GM19395 (cell line): Measurements from ENCODE around the gene GLT1D1.
"Not testable (repeated sequence)": the region's sequence is repeated elsewhere in the genome, so short reads cannot be mapped to it uniquely, and the experiment has no call there.

ENCODE experiments used
- ATAC-seq: cut with Tn5 transposase; IDR thresholded peaks from one replicate; pipeline ENCODE4 v1.9.1; 2021; ENCODE audit warnings: mild to moderate bottlenecking, moderate library complexity; ENCODE audit not compliant: unreplicated experiment

The GLT1D1 gene

DNA sequence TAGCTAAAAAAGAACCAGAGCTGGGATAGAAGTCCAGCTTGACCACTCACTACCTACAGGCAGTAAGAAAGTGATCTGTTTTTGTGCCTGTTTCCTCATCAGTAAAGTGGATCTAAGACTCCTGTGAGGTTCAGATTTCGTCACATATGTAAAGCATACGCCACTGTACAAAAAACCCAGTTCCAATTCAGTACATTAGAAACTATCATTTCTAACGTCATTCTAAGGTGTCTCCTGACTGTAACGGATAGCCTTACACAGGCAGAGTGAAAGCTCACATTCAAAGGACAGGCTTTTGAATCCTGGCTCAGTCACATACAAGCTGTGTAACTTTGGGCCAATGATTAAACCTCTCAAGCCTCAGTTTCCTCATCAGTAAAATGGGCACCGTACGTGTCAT lies 33.0 kb upstream of the GLT1D1 start:
- no peak for ATAC-seq

DNA sequence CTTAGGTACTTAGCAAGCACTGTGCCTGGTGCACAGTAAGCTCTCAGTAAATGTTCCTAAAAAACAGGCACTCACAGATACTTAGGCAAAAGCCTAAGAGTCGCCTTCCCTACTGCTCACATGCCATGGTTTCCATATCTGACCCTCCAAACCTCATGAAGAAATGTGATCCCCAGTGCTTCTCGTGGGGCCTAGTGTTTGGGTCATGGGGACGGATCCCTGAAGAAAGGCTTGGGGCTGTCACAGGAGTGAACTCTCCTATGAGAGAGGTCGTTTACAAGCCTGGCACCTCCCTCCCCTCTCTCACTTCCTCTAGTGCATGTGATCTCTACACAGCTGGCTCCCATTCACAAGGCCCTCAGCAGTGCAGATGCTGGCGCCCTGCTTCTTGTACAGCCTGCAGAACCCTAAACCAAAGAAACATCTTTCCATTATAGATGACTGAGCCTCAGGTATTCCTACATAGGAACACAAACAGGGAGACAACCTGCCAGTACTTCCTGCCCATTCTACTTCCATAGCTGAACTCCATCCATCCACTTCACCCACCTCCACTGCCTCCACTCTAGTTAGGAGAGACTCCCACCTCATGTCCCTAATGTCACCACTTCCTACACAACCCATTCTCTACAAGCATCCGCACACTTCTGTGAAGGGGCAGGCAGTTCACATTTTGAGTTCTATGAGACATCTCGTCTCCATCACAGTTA lies 32.4 kb upstream of the GLT1D1 start:
- peak; percentile 65 for ATAC-seq

DNA sequence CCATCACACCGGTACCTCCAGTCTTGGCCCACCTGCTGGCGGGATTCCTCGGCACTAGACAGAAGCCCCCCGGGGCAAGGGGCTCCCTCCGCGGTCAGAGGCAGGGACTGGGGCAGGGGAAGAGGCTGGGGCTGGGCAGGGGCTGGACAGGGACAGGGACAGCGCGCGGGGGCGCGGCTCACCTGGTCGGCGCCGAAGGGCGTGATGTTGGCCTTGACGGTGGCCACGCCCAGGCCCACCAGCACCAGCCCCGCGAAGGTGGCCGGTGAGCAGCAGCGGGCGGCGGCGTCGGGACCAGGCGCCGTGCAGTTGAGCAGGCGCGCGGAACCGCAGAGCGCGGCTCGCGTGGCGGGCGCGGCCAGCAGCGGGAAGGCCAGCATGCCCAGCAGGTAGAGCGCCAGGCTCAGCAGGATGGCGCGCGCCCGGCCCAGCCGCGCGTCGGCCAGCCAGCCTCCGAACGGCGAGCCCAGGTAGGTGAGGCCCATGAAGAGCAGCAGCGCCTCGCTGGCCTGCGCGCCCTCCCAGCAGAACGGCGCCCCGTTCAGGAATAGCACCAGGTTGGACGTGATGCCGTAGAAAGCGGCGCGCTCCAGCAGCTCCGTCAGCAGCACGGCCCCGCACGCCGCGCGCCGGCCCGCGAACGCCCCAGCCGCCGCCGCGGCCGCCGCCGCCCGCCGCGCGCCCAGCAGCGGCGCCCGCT lies 29.9 kb upstream of the GLT1D1 start:
- peak; percentile 15 for ATAC-seq

DNA sequence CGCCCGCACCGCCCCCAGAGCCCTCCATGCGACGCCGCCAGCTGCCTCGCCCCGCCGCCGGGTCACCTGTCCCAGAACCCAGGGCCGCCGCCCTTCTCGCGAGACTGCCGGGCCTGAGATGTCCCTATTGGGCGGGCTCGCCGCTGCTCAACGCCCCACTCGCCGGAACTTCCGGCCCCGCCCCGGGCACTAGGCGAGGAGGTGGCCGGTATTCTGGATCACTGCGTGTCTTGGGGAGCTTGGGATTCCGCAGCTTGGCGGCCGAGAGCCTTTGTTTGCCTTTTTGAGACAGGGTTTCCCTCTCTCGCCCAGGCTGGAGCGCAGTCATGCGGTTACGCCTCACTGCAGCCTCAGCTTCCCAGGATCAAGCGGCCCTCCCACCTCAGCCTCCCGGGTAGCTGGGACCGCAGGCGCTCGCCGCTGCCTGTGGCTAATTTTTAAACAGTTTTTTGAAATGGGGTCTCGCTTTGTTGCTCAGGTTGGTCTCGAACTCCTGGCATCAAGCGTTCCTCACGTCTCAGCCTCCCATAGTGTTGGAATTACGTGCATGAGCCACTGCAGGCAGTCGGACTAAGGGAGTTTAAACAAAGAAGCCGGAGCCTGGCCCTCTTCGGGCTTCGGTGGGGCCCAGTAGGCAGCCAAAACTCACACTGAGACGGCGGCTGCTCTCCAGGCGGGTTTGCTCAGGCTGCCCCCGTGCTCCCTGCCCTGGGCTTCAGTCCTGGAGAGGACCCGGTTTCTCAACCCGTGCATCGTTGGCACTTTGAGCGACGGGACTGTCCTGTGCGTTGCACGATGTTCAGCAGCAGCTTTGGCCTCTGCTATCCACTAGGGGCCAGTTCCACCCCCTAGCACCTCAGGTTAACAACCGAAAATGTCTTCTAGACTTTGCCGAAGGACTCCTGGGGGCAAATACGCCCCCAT lies 29.1 kb upstream of the GLT1D1 start, which contains the start of gene SLC15A4:
TSS of gene SLC15A4 (minus strand) at position 43 of the 924 bp plus-strand sequence. CDS start at position 28, 15 bp downstream.
- ATAC-seq: peak; percentile 74

DNA sequence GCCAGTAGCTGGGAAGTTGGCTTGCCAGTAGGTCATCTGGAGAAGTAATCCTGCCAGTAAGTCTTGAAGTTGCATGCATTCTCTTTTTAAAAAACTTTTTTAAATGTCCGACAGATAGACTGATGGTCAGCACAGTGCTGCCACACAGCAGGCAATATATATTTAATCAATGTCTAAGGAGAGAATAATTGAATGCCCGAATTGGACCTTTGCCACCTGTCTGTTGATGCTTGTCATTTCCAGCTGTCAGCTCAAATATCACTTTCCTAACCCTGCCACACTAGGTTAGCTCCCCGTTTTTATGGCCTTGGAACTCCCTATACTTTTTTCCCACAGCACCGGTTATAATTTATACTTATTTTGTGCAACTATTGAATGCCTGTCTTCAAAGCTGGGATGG lies 27.4 kb upstream of the GLT1D1 start:
- ATAC-seq: no peak

DNA sequence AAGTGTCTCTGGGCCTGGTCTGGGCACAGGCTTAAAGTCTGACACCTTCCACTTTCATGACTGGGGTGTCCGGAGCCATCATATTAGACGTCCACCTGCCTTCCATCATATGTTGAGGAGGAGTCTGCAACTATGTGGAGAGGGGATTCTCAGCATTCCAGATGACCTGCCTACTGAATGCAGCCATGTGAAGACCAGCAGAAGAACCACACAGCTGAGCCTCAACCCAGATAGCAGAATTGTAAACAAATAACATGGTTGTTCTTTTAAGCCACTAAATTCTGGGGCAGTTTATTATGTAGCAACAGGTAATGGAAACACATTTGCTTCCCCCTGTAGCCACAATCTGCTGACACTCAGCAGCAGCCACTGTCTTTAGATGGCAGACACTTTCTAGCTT lies 25.6 kb upstream of the GLT1D1 start:
- no peak for ATAC-seq

DNA sequence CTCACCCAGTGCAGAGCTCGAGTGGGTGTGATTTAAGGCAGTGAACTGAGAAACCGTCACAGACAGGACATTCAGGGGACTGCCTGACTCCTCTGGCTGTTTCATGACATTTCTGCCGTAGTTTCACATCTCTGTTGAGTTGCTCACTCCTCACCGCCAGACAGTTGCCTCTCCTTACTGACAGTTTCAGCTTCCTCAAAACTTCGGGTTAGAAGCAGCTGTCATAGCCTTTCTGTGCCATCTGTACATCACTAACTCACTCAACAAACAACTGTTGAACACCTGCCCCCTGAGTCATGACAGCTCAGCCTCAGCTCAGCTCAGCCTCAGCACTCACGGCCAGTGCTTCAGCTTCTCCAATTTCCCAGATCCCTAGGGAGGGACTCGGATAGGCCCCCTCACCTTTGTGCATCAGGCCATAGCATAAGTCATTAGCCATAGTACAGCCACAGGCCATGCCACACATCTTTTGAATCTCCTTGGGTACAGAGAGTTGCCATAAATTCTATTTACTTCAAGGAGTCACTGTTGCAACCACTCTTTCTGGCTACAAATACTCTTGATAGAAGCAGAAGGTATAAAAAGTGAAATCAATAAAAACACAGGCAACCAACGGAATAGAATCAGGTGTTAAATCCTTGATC lies 23.3 kb upstream of the GLT1D1 start:
- peak; percentile 88 for ATAC-seq

DNA sequence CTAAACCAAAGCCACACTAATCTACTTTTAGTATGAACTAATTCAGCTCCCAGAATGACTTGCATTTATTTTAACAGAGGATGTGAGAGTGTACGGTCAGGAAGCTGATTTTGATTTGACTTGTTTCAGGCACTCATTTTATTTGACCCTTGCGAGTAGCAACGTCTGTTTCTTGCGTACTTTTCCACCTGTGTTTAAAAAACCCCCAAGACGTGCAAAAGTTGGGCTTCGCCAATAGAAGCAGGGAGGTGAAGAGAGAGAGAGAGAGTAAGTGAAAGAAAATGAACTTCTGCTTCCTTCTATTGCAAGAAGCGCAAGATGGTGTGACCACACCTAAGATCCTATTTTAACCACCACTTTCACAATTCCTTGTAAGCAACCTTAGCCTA lies 22.8 kb upstream of the GLT1D1 start:
- ATAC-seq: peak; percentile 65

DNA sequence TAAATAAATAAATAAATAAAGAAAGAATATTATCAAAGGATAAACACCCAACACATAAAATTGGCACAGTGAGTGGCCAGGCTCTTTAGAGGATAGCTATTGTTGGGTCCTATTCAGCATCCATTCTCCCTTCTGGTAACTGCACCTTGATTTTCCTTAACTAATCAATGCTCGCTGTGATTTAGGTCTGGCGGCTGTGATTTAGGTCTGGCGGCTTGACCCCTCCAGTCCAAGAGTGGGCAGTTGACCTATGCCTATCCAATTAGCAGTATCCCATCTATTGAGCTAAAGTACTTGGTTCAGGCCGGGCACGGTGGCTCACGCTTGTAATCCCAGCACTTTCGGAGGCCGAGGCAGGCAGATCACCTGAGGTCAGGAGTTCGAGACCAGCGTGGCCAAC lies 19.9 kb upstream of the GLT1D1 start:
- no peak for ATAC-seq

DNA sequence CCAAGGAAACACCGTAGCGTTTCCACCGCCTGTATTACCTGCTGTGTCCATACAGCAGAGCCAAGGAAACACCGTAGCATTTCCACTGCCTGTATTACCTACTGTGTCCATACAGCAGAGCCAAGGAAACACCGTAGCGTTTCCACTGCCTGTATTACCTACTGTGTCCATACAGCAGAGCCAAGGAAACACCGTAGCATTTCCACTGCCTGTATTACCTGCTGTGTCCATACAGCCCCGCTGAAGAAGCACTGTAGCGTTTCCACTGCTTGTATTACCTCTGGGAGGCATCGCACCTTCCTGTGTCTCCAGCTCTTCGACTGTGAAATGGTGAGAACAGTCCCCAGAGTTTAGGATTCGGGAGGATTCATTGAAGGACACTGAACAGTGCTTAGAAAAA lies 13.4 kb upstream of the GLT1D1 start:
- not testable (repeated sequence) for ATAC-seq

DNA sequence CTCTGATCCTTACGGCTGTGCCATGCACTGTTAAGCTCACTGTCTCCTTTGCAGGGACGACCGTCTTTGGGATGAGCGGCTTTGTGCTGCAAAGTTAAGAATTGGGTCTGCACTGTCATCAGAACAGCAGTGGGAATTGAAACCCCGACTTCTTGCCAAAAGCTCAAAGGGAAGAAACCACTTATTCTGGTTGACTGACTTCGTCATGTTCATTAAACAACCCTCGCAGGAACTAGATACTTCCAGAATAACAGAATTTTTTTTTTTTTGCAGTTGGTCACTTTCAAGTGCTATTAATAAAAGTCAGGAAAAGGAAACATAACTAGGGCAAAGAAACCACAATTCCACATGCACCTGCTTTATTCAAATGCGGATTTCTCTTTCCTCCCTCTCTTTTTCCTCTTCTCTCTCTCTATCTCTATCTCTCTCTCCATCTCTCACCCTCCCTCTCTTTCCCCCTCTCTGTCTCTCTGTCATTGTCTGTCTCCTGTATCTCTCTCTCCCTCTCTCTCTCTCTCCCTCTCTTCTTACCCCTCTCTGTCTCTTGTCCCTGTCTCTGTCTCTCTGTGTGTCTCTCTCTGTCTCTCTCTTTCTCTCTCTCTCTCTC lies 12.3 kb upstream of the GLT1D1 start:
- ATAC-seq: peak; percentile 79

DNA sequence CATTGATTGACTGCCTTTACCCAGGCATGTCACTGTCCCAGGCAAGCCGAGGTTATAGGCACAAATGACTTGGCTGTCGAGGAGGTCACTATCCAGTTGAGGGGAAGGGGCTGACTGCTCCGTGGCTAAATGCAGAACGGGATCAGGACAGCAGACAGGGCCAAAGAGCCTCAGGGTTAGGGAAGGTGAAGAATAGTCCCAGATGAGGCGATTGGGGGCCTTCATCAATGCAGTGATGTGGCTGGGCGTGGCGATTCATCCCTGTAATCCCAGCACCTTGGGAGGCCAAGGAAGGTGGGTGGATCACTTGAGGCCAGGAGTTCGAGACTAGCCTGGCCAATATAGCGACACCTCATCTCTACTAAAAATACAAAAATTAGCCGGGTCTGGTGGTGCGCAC lies 10.7 kb upstream of the GLT1D1 start:
- ATAC-seq: no peak

DNA sequence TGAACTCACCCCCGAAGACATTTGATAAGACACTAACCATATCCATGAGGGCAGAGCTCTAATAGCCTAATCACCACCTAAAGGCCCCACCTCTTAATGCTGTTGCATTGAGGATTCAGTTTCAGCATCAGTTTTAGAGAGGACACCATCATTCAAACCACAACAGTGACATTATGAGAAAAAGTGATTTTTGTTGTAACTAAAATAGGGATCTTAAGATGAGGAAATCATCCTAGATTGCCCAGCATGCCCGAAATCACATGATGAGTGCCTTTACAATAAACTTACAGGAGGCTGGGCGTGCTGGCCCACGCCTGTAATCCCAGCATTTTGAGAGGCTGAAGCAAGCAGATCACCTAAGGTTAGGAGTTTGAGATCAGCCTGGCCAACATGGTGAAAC lies 9.7 kb upstream of the GLT1D1 start:
- no peak for ATAC-seq

DNA sequence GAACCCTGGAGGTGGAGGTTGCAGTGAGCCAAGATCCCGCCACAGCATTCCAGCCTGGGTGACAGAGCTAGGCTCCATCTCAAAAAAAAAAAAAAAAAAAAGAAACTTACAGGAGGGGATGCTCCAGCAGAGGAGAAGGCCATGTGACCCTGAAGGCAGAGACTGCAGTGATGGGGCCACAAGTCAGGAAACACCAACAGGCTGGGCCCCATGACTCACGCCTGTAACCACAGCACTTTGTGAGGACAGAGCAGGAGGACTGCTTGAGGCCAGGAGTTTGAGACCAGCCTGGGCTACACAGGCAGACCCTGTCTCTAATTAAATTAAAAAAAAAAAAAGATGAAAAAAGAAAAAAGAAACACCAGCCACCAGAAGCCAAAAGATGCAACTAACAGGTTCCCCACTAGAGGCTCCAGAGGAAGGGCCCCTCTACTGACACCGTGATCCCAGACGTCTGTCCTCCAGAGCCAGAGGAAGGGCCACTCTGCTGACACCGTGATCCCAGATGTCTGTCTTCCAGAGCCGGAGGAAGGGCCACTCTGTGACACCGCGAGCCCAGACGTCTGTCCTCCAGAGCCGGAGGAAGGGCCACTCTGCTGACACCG lies 9.1 kb upstream of the GLT1D1 start:
- peak; percentile 55 for ATAC-seq

DNA sequence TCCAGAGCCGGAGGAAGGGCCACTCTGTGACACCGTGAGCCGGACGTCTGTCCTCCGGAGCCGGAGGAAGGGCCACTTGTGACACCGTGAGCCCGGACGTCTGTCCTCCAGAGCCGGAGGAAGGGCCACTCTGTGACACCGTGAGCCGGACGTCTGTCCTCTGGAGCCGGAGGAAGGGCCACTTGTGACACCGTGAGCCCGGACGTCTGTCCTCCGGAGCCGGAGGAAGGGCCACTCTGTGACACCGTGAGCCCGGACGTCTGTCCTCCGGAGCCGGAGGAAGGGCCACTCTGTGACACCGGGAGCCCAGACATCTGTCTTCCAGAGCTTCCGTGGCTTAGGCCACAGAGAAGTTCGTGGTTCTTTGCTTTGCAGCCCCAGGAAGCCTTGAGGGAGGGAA lies 6.6 kb upstream of the GLT1D1 start:
- ATAC-seq: not testable (repeated sequence)

DNA sequence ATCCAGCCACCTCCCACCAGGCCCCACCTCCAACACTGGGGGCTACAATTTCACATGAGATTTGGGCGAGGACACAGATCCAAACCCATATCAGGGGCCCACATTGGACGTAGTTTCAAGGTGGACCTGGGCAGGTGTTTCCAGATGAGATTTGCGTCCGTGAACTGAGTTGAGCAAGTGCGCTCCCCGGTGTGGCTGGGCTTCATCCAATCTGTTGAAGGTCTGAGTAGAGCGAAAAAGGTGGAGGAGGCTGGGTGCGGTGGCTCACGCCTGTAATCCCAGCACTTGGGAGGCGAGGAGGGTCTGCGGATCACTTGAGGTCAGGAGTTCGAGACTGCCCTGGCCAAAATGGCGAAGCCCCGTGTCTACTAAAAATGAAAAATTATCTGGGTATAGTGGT lies 4.9 kb upstream of the GLT1D1 start:
- ATAC-seq: no peak

DNA sequence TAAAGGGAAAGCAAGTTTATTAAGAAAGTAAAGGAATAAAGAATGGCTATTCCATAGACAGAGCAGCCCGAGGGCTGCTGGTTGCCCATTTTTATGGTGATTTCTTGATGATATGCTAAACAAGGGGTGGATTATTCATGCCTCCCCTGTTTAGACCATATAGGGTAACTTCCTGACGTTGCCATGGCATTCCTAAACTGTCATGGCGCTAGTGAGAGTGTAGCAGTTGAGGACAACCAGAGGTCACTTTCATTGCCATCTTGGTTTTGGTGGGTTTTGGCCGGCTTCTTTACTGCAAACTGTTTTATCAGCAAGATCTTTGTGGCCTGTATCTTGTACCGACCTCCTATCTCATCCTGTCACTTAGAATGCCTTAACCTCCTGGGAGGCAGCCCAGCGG lies 3.5 kb upstream of the GLT1D1 start:
- not testable (repeated sequence) for ATAC-seq

DNA sequence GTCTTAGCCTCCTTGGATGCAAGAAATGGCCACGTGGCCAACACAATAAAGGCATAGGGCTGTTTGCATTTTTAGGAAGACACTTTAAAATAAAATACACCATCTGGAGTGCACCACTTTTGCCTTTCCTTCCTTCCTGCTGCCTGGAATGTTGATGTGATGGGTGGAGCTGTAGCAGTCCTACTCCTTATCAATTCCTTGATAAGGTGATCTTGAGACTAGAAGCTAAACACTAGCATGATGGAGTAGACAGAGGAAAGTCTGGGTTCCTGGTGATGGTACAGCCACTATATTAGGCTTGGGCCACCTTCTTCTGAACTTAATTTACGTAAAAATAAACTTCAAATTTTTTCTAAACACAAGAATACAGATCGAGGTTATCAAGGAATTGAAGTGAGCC lies 2.9 kb upstream of the GLT1D1 start:
- no peak for ATAC-seq

DNA sequence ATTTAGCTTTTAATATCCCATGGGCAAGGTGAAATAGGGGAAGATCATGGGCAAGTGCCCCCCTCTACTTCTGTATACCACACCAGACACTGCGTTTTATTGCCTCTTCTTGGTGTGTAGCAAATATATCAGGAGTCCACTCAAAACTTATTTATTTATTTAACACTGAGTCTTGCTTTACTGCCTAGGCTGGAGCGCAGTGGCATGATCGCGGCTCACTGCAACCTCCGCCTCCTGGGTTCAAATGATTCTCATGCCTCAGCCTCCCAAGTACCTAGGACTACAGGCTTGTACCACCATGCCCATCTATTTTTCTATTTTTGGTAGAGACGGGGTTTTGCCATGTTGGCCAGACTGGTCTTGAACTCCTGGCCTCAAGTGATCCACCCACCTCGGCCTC lies 1.8 kb upstream of the GLT1D1 start:
- not testable (repeated sequence) for ATAC-seq

DNA sequence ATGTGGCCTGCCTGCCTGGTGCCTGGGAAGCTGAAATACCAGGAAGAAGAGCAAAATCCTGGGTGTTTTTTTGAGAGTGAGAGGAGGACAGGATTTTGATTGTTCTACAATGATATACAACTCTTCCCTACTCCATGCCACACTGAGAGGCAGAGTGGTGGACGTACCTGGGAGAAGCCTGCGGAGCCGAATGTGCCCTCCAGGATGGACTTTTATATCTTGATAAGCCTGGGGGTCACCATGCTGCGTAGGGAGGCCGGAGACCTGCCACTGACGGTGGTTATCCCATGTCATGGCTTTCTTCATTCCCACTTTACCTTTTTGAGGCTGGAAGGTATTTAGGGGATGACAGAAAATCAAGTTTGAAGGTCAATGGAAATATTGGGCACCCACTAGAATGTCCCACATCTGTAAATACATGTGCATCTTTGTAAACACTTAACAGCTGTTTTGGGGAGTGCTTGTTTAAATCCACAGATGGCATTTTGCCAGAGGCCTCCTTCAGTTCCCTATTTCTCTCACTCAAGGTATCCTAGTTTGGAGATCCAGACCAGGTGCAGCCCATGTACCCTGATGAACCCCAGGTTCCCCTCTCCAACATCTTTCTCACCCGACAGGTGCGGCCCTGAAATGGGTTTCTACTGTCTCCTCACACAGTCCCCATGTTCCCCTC lies 1.1 kb upstream of the GLT1D1 start:
- ATAC-seq: no peak
